ENCODE data around the gene SMC6.

The SMC6 gene

GRCh38 chr2:17740203-17740602 is 13.4 kb downstream of the SMC6 start:
- no peak overlapping the region for H3K4me3 ChIP-seq (replicated peaks; ENCODE audit: low read depth, low read length)
- DNase-seq (ENCODE audit: extremely low read depth, low read depth), result no peak
- TF ChIP-seq, protein P1, sequence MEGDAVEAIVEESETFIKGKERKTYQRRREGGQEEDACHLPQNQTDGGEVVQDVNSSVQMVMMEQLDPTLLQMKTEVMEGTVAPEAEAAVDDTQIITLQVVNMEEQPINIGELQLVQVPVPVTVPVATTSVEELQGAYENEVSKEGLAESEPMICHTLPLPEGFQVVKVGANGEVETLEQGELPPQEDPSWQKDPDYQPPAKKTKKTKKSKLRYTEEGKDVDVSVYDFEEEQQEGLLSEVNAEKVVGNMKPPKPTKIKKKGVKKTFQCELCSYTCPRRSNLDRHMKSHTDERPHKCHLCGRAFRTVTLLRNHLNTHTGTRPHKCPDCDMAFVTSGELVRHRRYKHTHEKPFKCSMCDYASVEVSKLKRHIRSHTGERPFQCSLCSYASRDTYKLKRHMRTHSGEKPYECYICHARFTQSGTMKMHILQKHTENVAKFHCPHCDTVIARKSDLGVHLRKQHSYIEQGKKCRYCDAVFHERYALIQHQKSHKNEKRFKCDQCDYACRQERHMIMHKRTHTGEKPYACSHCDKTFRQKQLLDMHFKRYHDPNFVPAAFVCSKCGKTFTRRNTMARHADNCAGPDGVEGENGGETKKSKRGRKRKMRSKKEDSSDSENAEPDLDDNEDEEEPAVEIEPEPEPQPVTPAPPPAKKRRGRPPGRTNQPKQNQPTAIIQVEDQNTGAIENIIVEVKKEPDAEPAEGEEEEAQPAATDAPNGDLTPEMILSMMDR (IDR thresholded peaks at IDR 0.05; ENCODE audit: low read depth, low read length, missing control alignments), result no peak

- no peak overlapping the region for H3K4me3 ChIP-seq (replicated peaks; ENCODE audit: low read depth, low read length)
- no peak for DNase-seq (ENCODE audit: extremely low read depth, low read depth)
- TF ChIP-seq, protein P1 (IDR thresholded peaks at IDR 0.05; ENCODE audit: low read depth, low read length, missing control alignments), result no peak
Measured at GRCh38 chr2:17736989-17737388, 16.6 kb downstream of the SMC6 start.

DNA sequence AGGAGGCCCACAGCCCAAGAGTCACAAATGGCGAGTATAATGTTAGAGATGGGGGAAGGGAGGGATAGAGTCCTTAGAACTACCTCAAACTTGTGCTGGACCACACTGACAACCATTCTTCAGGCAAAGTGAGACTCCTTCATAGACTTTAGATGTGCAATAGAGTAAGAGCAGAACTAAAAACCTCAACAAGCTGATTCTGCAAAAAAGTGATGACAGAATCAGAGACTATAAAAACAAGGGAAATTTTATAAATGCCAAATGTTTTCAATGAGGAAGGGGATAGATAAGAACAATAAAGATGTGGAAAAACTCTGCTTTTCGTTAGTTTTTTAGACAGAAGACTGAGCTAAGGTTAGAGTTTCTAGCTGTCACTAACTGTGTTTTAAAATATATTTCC is 17.7 kb downstream of the SMC6 start:
- no peak for DNase-seq (ENCODE audit: extremely low read depth, low read depth)
- TF ChIP-seq, protein P1 (IDR thresholded peaks at IDR 0.05; ENCODE audit: low read depth, low read length, missing control alignments), result no peak
- no peak overlapping the region for H3K4me3 ChIP-seq (replicated peaks; ENCODE audit: low read depth, low read length)

- no peak for DNase-seq (ENCODE audit: extremely low read depth, low read depth)
- TF ChIP-seq, protein P1 (IDR thresholded peaks at IDR 0.05; ENCODE audit: low read depth, low read length, missing control alignments), result no peak
Measured at GRCh38 chr2:17733599-17733998, 20.0 kb downstream of the SMC6 start.

GRCh38 chr2:17729880-17730279 is 23.7 kb downstream of the SMC6 start:
- TF ChIP-seq, protein P1 (IDR thresholded peaks at IDR 0.05; ENCODE audit: low read depth, low read length, missing control alignments), result no peak
- DNase-seq (ENCODE audit: extremely low read depth, low read depth), result no peak
- H3K4me3 ChIP-seq (replicated peaks; ENCODE audit: low read depth, low read length), result no peak overlapping the region

More at GRCh38 chr2:17733599-17733998, 20.0 kb downstream of the SMC6 start:
- H3K4me3 ChIP-seq (replicated peaks; ENCODE audit: low read depth, low read length), result no peak overlapping the region

- TF ChIP-seq, protein P1 (IDR thresholded peaks at IDR 0.05; ENCODE audit: low read depth, low read length, missing control alignments), result no peak
- DNase-seq (ENCODE audit: extremely low read depth, low read depth), result no peak
- no peak overlapping the region for H3K4me3 ChIP-seq (replicated peaks; ENCODE audit: low read depth, low read length)
Measured at GRCh38 chr2:17728210-17728609, 25.4 kb downstream of the SMC6 start.

Data from HFF-Myc (cell line).